Thyroid gland (tissue), 4 donors: ENCODE data around the gene SUPT20H.

ENCODE experiments used
- POLR2A ChIP-seq, 2 donors: fragments of 450-650 bp; IDR thresholded peaks; one replicate each; pipeline ENCODE4 v1.6.1; 2017; ENCODE audit warnings: antibody characterized with exemption in 2 of 2, mild to moderate bottlenecking in 2 of 2, moderate library complexity in 1 of 2
- TF ChIP-seq, protein P1 (sequence below), 6 experiments: fragments of 200-600 bp in 3 of 6; fragments of 450-650 bp in 3 of 6; sonication (generic) in 3 of 6; IDR thresholded peaks; one replicate each; pipeline ENCODE4 v1.5.1; 2016 to 2019; ENCODE audit warnings: antibody characterized with exemption in 6 of 6, mild to moderate bottlenecking in 2 of 6, inconsistent platforms in 1 of 6, moderate library complexity in 1 of 6

DNA sequence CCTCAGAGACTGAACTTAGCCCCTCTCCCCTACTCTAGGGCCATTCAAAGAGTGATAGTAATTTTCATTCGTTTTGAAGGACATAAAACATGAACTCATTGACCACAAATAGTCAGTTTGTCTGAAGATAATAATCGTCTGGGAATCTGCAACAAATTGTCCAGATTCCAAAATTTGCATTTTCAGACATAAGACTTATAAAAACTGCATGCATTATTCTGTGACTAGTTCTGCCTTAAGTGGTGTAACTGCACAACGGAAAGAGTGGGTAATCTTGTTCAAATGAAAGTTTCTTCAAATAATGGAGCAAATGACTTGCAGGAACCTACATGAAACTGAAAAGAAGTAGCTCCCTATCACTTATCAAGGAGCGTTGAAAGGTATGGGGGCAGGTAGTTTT is 37.6 kb upstream of the SUPT20H start:
- no peak for TF ChIP-seq POLR2A (IDR thresholded peaks at IDR 0.05)
- TF ChIP-seq, protein P1, sequence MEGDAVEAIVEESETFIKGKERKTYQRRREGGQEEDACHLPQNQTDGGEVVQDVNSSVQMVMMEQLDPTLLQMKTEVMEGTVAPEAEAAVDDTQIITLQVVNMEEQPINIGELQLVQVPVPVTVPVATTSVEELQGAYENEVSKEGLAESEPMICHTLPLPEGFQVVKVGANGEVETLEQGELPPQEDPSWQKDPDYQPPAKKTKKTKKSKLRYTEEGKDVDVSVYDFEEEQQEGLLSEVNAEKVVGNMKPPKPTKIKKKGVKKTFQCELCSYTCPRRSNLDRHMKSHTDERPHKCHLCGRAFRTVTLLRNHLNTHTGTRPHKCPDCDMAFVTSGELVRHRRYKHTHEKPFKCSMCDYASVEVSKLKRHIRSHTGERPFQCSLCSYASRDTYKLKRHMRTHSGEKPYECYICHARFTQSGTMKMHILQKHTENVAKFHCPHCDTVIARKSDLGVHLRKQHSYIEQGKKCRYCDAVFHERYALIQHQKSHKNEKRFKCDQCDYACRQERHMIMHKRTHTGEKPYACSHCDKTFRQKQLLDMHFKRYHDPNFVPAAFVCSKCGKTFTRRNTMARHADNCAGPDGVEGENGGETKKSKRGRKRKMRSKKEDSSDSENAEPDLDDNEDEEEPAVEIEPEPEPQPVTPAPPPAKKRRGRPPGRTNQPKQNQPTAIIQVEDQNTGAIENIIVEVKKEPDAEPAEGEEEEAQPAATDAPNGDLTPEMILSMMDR (IDR thresholded peaks at IDR 0.05) = no peak
